Omental fat pad (tissue), 4 donors: ENCODE measurements around the gene TFF2. TPM values are rescaled to one million over a fixed set of nuclear protein-coding genes. Genes with fewer than 3 reads are reported as not detected.
A peak's percentile ranks its signal among the peaks of the same experiment; 100 is the strongest.

Experiments used
- ATAC-seq: fragments of 150-250 bp; one replicate; pipeline ENCODE4 v1.9.1; 2016; ENCODE audit warnings: mild to moderate bottlenecking, moderate library complexity; ENCODE audit not compliant: low FRiP score
- DNase-seq: peaks from one replicate; pipeline ENCODE4 v3.0.0-alpha.2; 2019; ENCODE audit warnings: low spot score
- total RNA-seq, 4 donors: library from RNA; depleted of rRNA; stranded (reverse); fragments of >200 nt; gene quantifications; one replicate each; pipeline ENCODE4 v1.1.0, GENCODE V29; 2016
- TF ChIP-seq, protein P1 (sequence below), 3 donors: fragments of 450-650 bp; IDR thresholded peaks; one replicate each; pipeline ENCODE4 v1.5.1; 2016 to 2017; ENCODE audit warnings: antibody characterized with exemption in 3 of 3, mild to moderate bottlenecking in 3 of 3, moderate library complexity in 2 of 3

Gene TFF2
- total RNA-seq, 4 donors from 2014 or later: not detected

DNA sequence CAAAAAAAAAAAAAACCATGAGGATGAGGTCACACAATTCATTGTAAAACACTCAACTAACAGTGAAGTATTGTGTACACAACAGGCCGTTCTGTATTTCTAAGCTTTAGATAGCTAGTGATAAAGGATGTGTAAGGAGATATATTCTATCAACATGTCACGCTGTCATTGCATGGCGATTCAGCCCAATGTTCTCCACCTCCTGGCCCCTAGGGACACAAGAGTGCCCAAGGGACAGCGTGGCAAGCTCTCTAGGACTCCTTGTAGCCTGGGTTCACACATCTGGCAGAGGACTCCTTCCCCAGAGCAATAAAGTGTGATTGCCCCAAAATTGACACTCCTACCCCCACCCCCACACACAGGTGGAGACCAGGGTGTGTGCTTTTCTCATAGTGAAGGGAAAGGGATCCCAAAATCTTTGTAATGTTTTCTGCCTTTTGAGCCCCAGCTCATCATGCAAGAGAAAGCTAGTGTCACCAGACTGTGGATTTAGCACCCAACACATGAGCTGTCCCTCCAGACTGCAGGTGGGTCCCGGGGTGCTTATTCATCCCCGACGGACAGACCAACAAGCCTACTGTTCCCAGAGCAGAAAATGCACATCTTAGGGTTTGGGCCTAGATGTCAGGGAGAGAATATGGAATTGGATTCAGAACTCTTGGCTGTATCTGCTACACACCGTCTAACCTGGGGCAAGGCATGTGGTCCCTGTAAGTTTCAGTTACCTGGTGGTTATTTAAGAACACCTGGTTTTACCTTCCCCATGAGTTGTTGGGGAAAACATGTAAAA is 33.6 kb upstream of the TFF2 start:
- ATAC-seq (no peak), DNase-seq (no peak)
- TF ChIP-seq, protein P1, sequence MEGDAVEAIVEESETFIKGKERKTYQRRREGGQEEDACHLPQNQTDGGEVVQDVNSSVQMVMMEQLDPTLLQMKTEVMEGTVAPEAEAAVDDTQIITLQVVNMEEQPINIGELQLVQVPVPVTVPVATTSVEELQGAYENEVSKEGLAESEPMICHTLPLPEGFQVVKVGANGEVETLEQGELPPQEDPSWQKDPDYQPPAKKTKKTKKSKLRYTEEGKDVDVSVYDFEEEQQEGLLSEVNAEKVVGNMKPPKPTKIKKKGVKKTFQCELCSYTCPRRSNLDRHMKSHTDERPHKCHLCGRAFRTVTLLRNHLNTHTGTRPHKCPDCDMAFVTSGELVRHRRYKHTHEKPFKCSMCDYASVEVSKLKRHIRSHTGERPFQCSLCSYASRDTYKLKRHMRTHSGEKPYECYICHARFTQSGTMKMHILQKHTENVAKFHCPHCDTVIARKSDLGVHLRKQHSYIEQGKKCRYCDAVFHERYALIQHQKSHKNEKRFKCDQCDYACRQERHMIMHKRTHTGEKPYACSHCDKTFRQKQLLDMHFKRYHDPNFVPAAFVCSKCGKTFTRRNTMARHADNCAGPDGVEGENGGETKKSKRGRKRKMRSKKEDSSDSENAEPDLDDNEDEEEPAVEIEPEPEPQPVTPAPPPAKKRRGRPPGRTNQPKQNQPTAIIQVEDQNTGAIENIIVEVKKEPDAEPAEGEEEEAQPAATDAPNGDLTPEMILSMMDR (IDR thresholded peaks at IDR 0.05): no peak

GRCh38 chr21:42383331-42383730 is 32.5 kb upstream of the TFF2 start:
- ATAC-seq (peak; percentile 15), DNase-seq (no peak)
- TF ChIP-seq, protein P1 (IDR thresholded peaks at IDR 0.05): no peak

DNA sequence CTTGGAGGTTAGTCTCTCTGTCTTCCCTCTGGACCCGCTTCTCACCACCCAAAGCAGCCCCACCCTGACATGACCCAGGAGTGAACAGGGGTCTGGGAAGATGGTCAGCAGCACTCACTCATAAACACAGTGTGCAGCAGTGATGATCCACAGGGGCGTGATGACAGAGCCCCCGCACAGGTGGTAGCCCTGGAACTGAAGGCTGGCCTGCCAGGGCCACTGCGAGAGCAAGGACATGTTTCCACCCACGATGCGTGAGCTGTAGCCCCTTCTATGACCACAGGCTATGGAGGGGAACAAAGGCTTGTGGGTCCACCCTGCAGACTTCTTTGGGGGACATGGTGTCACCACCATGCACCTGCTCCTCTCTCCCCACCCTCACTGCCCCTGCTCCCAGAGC is 32.1 kb upstream of the TFF2 start:
- TF ChIP-seq, protein P1 (IDR thresholded peaks at IDR 0.05): no peak
- DNase-seq: no peak
- ATAC-seq: no peak

GRCh38 chr21:42381347-42381984 is 30.7 kb upstream of the TFF2 start:
- DNase-seq: no peak
- TF ChIP-seq, protein P1 (IDR thresholded peaks at IDR 0.05): no peak
- no peak for ATAC-seq

DNA sequence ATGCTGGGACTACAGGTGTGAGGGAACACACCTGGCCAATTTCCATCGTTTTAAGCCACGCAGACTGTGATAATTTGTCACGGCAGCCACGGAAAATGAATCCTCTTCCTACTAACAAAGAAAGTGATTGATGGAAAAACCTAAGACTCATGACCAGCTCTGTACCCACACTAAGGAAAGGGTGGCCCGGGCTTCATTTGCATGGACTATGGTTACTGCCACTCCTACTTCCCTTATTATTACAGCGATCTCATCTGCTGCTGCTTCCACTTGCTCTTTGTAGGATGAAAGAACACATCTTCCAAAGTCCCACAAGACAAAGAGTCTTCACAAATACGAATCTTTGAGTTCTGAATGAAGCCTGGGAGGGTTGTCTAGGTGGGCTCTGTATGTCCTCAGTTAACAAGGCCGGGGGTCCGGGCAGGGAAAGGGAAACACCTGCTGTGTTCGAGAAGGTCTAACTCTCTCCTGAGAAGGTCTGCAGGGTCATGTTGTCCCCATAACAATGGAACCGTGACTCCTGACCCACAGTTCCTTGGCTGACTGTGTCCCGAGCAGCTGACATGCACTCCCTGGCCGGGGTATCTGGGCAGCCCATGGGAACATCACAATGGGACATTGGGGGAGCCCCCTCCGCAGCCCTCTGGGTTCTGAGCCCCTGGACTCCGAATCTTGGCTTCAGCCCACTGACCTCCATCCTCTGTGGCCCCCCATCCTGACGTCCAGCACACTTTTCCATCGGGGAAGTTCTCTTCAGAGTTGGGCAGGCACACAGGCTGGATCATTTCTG is 28.8 kb upstream of the TFF2 start:
- DNase-seq (no peak), ATAC-seq (no peak)
- TF ChIP-seq, protein P1 (IDR thresholded peaks at IDR 0.05): no peak

GRCh38 chr21:42378418-42378817 is 27.6 kb upstream of the TFF2 start:
- TF ChIP-seq, protein P1 (IDR thresholded peaks at IDR 0.05): no peak
- DNase-seq (no peak), ATAC-seq (no peak)
